NCI-H187 (cell line): ENCODE results near the gene SNX8.

Source experiments
- DNase-seq, 2 experiments: peaks; one replicate each; lab custom pipeline; 2025; lab: John Stamatoyannopoulos, UW

SNX8 gene

GRCh38 chr7:2202901-2203765 is 111.1 kb downstream of the SNX8 start:
- DNase-seq = no peak

- DNase-seq = no peak
These were observed 111.9 kb downstream of the SNX8 start for GRCh38 chr7:2202361-2202761.
